GM19193 (cell line): ENCODE data around the gene GPS1.
A peak's percentile ranks its signal among the peaks of the same experiment; 100 is the strongest.

Experiments
- POLR2A ChIP-seq: IDR thresholded peaks from 4 replicates; pipeline ENCODE4 v1.6.1; 2011; ENCODE audit not compliant: insufficient read depth, insufficient read length; ENCODE audit errors: extremely low read depth

Gene GPS1

DNA sequence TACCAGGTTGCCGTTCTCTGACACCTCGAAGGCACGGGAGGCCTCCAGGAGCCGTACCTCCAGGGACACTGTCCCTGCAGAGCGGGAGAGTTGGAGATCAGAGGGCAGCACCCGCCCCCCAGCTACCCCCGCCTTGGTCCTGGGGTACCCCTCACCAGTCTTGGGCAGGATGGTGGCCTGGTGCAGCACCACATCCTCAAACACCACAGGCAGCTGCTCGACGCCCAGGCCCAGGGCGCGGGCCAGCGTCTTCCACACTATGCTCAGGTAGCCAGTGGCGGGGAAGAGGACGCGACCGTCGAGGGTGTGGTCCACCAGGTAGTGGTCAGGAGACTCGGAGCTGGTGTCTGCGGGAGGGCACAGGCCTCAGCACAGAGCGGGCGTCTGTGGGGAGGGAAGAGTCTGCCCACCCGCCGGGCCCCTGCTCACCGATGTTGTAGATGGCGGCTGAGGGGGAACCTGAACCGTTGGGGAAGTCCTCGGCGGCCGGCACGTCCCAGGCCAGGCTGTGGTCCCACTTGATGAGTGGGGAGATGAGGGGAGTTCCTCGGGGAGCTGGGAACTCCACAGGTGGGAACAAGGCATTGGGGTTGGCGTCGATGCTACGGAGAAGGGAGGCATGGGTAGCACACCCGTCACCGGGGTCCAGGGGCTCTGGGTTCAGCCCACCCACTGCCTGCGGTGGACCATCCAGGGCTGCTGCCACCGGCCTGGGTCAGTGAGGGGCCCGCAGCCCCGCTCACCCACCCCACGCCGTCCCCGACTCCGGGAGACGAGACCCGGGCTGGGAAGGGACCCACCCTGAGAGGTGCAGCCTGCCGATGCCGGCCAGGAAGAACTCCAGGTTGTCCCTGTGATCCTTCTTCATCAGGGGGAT lies 36.5 kb downstream of the GPS1 start:
- TF ChIP-seq POLR2A = no peak

GRCh38 chr17:82088838-82089722 lies 37.4 kb downstream of the GPS1 start:
- no peak for TF ChIP-seq POLR2A

- TF ChIP-seq POLR2A = peak; percentile 1
Measured at GRCh38 chr17:82089723-82090548, 38.2 kb downstream of the GPS1 start.

DNA sequence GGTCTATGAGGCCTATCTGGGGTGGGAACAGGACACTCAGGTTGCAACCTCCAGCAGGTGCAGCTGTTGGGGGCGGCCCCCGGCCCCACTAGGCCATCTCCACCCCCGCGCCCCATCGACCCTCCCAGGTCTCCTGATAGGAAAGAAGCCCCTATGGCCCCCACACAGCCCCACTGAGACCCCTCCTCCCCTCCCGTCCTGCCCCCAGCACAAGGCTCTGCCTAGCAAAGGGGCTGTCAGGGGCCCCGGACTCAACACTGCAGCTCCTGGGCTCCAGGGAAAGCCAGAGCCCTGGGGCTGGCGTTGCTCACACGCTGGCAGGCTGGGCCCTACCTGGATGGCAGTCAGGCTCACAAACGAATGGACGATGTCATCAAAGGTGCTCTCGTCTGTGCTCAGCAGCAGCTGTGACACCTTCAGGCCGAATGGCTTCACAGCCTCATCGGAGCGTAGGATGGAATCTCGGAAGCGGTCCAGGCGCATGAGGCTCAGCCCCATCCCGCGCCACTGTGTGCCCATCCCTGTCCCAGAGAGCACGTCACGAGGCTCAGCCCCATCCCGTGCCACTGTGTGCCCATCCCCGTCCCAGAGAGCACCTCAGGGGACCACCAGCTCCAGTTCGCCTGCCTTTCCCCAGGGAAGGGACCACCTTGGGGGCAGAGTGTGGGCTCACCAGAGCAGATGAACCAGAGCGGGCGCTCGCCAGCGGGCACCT lies 39.0 kb downstream of the GPS1 start:
- TF ChIP-seq POLR2A = no peak

- TF ChIP-seq POLR2A = no peak
Measured at GRCh38 chr17:82091264-82092066, 39.8 kb downstream of the GPS1 start.

DNA sequence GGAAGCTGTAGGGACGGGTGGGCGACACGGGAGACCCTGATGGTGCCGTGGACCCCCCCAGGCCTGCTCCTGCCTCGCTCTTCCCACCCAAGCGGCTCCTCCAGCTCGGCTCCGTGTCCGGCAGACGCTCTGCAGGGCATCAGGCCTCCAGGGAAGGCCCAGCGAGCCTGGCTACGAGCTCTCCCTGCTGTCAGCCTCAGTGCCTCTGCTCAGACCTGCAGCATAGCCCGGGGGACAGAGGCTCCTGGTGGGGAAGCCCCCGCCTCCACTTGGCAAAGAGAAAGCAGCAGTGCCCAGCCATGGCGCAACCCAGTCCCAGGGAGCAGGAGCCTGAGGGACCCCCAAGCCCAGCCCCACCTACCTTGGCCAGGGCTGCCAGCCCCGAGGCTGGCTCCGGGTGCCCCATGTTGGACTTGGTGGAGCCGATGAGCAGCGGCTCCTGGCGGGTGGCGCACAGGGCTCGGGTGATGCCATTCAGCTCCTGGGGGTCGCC lies 40.4 kb downstream of the GPS1 start:
- TF ChIP-seq POLR2A = no peak

GRCh38 chr17:82092628-82092994 lies 40.9 kb downstream of the GPS1 start:
- no peak for TF ChIP-seq POLR2A

GRCh38 chr17:82092995-82093751 lies 41.5 kb downstream of the GPS1 start:
- TF ChIP-seq POLR2A = no peak

DNA sequence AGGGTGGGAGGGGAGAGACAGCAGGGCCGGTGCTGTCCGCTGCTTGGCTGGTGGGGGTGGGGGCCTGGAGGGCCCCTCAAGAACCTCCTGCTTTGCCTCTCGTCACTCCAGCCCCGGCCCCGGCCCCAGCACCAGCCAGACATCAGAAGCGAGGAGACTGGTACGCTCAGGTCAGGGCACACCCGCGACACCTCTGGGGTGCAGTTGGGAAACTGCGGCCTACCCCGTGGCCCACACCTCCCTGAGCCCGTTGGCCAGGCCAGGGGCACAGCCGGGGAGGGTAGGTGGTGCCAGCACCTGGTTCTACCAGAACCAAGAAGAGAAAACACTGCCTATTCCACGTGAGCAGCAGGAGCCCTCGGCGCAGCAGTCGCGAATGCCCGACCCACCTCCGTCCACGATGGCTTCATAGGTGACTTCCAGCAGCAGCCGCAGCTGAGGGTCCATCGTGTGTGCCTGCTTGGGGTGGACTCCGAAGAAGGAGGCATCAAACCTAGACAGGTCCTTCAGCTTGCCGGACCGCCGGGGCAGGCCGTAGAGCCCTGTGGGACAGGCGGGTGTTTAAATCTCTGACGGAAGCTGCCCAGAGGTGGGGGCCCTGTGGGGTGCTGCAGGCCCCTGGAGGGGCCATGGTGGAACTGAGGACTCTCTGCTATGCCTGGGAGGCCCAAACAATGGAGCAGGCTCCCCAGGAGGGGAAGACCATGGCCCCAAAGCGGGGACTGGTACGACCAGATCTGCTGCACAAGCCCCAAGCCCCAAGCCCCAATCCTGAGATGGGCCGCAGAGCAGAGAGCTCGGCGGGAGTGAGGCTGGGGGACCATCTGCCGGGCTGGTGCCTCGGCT lies 43.5 kb downstream of the GPS1 start:
- no peak for TF ChIP-seq POLR2A

DNA sequence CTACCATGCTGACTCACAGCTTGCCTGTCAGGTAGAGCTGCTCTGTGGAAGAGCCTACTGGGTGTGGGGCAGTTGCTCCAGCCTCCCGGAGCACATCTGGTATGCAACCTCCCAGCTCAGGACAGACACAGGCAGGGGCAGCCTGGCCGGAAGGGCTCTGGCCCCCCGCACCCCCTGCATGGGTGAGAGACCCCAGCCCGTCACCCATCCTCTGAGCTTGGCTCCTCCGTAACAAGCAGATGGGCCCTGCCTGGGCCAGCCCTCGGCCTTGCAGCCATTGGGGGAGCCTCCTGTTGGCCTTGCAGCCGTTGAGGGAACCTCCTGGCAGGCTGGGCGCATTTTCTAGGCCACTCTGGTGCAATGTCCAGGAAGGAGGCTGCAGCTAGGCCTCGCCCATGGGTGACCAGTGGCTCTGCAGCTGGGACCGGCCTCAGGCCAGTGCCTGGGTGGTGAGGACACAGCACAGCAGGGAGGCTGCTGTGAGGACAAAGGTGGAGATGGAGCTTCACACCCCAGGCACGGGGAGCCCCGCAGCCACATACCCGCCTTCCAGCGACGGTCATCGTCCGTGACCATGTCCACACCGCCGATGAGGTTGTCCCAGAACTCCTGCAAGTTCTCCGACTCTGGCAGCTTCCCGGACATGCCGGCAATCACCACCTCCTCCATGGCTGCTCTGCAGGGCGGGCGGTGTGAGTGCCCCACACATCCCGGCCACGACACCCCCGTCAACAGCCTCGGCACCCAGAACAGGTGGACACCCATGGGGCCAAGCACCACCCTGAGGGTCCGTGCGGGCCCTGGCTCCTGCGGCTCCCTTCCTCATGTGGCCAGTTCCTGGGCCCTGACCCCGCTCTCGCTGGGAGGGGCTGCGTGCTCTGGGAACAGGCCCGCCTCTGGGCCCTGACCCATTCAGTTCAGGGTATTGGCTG lies 44.3 kb downstream of the GPS1 start:
- TF ChIP-seq POLR2A = no peak

DNA sequence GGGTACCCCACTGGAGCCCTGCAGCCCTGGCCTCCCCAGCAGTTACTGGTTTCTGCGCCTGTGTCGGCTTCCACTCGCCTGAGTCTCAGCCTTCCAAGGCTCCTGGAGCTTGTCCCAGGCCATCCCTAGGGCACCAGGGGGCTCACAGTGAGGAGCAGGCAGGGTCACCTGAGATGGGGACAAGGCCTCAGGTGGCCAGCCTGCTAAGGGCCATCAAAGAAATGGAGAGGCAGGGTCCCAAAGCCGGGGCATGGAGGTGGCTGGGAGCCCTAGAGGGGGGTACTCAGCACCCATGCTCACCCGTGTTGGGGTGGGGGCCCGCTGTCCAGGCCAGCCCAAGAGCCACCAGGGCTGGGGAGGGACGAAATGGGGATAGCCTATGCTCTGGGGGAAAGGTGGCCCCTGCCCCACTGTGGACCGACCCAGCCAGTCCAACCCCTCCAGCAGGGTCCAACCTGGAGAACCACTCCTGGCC lies 45.0 kb downstream of the GPS1 start:
- no peak for TF ChIP-seq POLR2A
